T-helper 2 cell treated with Interferon-gamma antibody and Interleukin-4, amounts not matched to agents 100 ng/mL and 5 ng/mL, for 36 hours (primary cell): ENCODE results near the gene S100A16. TPM values are rescaled to one million over a fixed set of nuclear protein-coding genes. Genes with fewer than 3 reads are reported as not detected.
"Not testable (repeated sequence)": the region's sequence is repeated elsewhere in the genome, so short reads cannot be mapped to it uniquely, and the experiment has no call there.

ENCODE experiments used
- intact Hi-C: fragments of 100-400 bp; cut with micrococcal nuclease; formaldehyde crosslinking; loops from one replicate; pipeline ENCODE4 v1.15.1; 2023
- total RNA-seq: library from RNA; stranded (reverse); gene quantifications from 2 replicates; pipeline ENCODE4 v1.2.3, GENCODE V29; 2022

The S100A16 gene, protein sequence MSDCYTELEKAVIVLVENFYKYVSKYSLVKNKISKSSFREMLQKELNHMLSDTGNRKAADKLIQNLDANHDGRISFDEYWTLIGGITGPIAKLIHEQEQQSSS
- total RNA-seq, result not detected in 2 replicates

DNA sequence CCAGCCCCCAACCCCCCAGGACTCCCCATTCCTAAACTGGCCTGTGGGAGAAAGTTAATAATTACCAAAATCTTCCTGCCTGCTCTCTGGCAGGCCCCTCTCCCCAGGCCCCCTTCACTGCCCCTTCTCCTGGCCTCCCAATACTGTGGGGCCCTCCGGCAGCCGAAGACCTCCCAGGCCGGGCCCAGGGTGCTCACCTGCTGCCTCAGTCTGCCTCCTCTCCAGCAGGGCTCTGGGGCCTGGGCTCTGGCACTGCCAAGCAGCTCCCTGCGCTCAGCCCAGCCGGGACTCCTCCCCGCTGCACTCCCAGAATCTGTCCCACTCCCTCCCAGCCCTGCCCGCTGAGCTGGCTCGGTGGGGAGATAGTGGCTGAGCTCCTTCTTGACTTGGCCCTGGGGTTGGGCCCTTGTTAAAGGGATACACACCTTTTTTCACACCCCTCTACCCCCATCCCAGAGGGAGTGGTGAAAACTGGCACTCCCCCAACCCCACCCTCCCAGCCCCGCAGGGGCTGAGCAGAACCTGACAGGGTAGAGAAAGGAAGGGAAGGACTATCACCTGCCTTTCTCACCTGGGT, at the start of gene S100A16:
S100A16 (minus strand) TSS at position 383 of the 577 bp plus-strand sequence. CDS start 4,986 bp downstream, outside the sequence.
- intact Hi-C loops, result no loop called here

DNA sequence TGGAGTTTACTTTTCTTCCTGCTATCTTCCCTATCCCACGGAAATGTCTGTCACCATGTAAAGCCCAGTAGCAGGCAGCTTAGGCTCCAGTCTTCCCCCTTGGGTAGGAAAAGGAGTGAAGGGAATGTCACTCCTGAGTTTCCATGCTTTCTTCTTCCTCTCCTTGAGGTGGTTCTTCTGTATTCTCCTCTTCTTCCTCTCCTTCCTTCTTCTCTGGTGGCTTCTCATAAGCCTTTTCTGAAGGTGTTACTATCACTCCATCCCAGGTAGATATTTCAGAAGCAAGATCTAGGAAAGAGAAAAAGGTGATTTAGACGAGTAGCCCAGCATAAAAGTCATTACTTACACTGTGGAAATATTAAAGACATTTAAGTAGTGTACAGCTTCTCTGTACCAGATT, 49.3 kb upstream of the S100A16 start:
- intact Hi-C loops, result no loop called here

DNA sequence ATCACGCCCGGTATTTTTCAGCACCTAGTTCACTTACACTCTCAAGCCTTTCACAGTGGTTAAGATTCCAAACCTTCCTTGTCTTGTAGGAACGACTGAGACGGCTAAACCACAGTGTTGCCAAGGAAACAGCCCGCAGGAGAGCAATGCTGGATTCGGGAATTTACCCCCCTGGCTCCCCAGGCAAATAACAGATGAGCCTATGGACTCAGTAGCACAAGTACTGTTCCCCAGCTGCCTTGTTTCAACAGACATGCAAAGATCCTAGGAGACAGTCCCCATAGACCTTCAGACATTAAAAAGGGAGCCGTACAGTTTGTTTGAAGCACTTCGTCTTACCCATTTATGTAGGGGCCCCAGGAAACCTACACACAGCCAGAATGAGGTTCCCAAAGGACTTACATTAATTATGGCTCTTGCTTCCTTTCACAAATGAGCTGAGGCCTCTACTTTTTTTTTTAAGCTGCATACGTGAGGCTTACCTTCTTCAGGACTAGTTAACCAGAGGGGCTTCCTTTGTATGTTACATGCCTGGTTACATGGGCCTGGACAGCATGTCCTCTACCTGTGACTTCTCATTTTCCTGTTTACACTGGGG, 48.3 kb upstream of the S100A16 start:
- intact Hi-C loops, result no loop called here

DNA sequence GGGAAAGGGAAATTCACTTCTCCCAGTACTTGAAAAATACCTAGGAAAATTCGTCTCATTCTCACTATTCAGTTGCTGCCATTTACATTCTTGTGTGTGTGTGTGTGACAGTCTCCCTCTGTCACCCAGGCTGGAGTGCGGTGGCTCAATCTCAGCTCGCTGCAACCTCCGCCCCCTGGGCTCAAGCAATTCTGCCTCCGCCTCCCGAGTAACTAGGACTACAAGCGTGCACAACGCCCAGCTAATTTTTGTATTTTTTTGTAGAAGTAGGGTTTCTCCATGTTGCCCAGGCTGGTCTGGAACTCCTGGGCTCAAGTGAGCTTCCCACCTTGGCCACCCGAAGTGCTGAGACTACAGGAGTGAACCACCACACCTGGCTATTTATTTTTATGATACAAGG, 46.7 kb upstream of the S100A16 start:
- intact Hi-C loops, result no loop called here

DNA sequence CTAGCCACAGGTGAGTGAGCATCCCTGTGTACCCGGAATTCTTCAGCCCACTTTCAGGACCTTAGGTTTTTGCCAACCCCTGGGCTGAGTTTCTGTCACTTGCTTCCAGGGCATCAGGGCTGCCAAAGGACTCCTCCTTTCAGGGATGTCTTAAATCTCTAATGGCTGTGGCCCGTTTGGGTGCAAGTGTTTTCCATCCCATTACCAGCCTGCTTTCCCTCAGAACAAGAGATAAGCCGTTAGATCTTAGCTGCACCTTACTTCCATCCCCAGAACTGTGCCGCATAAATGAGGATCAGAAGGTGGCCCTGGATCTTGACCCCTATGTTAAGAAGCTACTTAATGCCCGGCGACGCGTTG, 46.2 kb upstream of the S100A16 start:
- intact Hi-C loops, result no loop called here

DNA sequence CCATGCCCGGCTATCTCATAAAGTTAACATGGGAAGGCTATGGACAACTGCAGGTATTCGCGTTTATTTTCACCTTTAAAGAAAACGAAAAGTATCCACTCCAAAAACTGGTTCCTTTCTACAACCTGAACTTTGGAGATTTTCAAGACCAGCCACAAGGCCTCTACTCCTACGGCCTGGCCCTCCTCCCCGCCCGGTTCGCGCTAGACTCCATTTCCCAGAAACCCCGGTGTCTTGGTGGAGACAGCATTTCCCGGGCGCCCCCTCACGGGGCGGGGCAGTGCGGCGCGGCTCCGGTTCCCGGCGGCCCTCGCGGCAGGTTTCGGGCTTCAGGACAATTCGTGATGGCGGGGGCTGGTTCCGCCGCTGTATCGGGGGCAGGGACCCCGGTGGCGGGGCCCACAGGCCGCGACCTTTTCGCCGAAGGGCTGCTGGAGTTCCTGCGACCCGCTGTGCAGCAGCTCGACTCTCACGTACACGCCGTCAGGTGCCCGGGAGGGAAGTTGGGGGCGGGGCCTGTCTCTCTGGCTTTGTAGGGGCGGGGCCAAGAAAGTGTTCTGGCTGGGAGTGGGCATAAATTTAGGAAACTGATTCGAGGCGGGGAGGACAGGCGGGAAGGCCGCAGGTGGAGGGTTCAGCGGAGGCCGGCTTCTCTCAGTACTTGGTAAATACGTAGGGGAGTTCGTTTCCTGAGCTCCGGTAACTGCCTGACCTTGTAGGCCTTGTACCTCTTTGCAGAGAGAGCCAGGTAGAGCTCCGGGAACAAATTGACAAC, 45.6 kb upstream of the S100A16 start, which contains the start of gene SNAPIN:
SNAPIN (plus strand) TSS at position 304 of the 775 bp plus-strand sequence; CDS start at position 345, 41 bp downstream.
- intact Hi-C loops, result loop anchor here (1.0 kb wide), 2 partner anchors 13 to 24 kb away; partner anchors contain the start of gene CHTOP

DNA sequence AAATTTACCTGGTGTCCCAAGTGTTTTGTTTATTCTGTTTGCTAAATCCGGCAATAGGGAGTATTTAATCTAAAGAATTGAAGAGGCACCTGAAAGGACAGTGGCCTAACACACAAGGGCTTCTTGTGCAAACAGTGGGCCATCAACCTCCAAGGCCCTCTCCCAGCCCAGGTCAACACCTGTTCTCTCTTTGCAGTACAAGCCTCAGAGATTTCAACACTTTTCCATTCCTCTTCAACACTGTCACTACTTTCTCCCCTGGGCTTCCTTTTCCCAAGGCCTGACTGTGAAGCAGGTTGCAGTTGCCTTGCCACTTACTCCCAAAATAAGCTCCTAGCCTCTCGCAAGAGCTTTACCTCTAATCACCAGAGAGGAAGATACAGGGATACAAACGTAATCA, 42.4 kb upstream of the S100A16 start:
- intact Hi-C loops, result no loop called here

DNA sequence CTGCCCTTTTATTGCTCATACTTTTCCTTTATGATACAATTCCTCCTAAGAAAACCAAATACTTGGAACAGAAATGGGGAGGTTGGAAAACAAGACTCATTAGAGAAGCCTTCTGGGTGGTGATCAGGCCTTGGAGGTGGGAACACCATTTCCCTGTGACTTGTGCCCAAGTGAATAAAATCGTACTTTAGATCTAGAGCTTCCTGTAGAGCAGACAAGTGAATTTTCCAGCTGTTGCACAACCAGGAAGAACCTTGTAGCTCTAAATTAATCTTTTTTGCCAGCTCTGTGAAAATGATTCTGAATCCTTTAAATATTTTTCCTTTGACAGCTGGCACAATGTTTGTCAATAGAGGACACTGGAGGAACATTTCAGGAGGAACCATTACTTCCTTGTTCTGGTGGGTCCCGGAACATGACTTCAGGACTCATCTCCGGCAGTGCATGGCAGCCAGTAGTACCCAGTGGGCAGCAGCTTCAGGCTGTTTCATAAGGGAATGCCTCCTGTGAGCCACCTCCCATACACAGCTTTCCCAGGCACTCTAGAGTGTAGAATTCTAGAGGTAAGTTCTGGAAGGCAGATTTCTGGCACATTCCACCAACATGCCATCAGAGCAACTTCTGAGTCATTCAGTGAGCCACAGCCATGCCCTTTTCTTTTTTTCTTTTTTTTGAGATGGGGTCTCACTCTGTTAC, 40.0 kb upstream of the S100A16 start:
- intact Hi-C loops, result no loop called here

DNA sequence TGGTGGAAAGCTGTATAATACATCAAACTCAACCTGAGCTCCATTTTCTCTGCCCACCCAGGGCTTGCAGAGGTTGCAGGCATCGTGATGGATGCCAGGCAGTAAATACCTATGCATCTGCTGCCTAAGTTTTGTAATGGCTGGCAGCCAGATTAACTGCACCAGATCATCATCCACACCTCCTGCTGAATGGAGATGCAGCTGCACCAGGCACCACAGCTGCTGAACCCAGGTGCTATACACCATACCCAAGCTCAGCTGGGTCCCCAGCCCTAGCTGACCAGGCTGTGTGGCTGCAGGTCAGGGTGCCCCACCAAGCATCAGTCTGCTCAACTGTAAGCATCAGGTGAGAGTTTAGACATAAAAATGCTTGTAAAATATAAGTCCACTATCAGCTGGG, 38.8 kb upstream of the S100A16 start:
- intact Hi-C loops, result no loop called here

DNA sequence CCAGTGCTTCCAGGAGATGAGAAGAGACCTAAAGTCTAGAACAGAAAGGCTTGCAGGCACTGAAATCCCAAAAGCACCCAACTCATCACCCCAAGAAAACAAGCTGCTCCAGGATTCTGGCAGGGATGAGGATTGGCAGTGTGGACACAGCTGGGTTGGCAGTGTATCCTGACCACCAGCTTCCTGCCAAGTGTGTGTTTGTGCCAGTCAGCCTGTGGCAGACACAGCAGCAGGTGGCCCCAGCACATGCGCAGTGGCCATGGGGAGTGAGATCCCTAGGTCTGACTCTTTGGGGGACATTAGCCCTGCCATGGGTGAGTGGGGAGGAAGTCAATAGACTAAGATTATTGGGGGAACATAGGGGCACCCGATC, 36.9 kb upstream of the S100A16 start:
- intact Hi-C loops, result no loop called here

DNA sequence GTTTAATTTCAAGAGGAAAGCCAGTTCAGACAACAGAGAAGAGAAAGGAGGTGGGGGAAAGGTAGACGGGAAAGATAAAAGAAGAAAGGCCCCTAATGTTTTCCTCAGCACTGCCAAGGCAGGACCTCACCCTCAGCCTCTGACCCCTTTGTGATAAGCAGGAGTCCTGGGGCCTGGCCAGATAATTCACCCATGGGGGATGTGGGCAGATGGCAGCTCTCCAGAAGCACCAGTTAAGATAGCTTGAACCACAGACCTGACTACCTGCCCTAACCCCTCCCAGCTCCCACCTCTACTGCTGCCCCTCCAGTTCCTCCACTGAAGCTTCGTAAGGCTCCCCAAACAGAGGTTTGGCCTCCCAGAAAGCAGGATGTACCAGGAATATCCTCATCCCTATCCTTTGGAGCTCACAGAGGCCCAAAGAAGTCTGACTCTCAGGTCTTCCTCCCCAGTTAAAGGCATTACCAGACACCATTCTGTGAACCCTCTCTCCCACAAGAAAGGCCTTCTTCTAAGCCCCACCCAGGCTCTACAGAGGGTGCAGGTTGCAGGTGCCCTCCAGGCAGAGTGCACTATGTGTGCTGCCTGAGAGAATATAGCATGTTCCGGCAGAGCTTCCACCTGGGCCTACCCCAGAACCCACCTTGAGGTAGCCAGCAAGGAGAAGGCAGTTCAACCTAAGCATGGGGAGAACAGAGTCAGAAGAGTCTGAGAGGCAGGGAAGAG, 36.4 kb upstream of the S100A16 start:
- intact Hi-C loops, result no loop called here

DNA sequence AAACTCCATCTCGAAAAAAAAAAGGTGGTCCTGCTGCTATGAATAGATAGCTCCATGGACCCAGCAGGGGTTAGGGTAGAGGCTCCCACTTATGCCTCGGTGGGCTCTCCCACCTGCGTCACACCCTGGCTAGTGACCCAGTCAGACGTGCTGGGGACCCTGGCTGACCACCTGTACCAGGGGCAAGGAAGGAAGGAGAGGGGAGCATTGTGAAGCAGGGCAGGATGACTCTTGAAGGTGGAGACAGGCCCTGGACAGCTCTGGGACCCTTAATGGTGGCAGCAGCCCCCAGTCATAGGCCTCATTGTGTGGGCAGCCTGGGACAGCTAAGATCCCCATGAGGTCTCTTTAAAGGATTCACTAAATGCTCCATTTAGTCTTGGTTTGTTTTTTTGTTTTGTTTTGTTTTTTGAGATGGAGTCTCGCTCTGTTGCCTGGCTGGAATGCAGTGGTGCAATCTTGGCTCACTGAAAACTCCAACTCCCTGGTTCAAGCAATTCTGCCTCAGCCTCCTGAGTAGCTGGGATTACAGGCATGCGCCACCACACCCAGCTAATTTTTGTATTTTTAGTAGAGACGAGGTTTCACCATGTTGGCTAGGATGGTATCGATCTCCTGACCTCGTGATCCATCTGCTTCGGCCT, 35.2 kb upstream of the S100A16 start:
- intact Hi-C loops, result no loop called here

DNA sequence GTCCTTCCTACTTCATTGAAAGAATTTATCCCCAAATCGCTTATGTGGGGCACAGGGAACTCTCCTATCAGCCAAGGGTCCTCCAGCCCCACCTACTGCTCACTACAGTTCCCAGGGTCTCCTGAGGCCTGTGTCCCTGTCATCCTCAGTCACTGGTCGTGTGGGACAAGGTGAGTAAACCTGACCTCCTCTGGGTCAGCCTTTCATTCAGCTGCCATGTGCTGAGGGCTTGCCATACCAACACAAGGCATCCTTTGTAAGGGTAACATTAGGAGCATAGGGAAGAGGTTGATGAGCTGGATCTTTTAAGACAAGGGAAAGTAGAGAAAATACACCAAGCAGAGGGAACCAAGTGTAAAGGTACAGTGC, 34.4 kb upstream of the S100A16 start:
- intact Hi-C loops, result no loop called here

DNA sequence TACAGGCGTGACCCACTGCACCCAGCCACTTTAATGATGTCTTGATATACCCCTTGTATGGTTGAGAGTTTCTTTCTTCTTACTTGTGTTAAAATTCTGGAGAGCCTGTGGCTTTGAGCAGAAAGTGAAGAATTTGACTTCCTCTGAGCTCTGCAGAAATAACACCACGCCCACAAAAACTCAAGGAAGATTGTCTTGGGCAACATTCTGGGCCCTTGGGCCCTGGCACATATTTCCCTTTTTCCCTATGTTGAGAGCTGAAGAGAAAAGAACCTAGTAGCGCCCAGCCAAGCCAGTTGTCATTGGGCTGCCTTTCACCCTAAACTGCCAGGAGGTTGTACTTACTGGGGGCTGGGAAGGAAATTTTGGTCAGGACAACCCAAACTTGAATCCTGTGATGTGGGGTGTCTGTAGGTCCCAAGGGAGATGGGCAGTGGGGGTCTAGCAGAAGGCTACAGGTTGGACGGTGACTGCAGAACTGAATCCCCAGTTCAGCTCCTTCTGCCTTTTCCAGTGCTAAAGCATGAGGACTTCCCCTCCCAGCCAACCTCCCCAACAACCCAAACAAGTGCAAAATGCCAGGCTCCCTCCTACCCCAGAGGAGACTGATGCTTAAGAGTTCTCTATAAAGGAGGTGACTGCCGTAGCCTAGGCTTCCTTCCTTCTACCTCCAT, 33.9 kb upstream of the S100A16 start:
- intact Hi-C loops, result no loop called here

DNA sequence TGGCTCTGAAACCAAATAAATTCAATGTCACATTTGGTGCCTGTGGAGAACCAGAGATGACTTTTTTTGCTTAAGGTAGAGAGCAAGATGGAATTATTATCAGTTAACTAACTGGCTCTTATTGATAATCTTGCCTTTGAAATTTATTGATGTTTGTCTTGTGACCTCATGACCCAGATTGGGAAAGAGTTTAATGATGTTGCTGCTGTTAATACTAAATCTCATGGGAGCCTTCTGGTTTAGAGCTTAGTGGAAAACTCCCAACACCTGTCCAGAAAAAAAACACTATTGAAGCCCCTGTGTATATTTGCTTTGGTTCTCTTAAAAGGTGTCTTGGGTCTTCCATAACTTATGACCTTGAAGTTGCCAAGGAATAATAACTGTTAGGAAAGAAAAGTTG, 30.9 kb upstream of the S100A16 start:
- intact Hi-C loops, result no loop called here

DNA sequence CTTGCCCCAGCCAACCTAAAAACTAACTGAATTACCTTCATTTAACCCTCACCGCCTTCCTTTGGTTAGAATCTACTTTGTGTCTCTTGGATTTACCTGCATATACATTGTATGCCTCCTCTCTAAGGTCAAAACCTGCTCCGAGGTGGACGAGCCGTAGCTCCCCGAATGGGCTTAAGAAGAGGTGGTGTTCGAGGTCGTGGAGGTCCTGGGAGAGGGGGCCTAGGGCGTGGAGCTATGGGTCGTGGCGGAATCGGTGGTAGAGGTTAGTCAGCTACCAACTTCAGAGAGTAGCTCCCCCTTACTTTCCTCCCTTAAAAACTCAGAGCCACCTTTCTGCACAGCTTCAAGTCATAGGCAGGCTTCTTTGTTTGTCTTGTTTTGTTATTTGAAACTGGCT, 30.2 kb upstream of the S100A16 start:
- intact Hi-C loops, result no loop called here

DNA sequence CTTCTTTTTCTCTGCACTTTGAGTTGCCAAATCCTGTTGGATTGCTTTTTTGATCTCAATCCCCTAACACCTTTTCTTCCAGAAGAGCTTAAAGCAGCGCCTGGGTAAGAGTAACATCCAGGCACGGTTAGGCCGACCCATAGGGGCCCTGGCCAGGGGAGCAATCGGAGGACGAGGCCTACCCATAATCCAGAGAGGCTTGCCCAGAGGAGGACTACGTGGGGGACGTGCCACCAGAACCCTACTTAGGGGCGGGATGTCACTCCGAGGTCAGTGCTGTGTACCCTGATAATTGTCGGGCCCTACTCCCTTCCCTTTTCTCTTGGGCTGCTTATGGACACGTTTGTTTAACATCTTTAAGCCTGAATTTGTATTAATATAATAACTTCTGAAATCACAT, 29.2 kb upstream of the S100A16 start:
- intact Hi-C loops, result no loop called here

DNA sequence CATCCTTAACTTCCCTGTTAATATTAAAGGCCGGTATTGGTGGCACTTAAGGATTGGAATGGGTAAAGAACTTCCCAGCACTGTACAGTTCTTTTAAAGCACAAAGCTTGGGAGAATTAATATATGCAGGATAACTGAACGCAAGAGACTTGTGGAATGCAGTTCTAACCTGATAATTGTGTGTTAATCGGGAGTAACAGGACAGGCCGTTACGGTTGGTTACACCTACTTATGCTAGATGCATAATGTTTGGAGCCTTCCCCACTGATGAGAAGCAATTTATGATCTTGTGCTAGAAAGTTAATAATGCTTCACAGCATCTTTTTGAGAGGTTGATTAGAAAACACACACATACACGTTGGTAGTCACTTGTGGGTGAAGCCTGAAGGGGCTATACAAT, 27.9 kb upstream of the S100A16 start:
- intact Hi-C loops, result no loop called here

DNA sequence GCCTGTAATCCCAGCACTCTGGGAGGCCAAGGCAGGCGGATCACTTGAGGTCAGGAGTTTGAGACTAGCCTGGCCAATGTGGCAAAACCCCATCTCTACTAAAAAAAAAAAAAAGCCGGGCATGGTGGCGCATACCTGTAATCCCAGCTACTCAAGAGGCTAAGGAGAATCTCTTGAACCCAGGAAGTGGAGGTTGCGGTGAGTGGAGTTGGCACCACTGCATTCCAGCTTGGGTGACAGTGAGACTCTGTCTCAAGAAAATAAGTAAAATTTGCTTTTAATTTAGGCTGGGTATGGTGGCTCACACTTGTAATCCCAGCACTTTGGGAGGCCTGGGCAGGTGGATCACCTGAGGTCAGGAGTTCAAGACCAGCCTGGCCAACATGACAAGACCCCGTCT, 27.3 kb upstream of the S100A16 start:
- intact Hi-C loops, result not testable (repeated sequence)

DNA sequence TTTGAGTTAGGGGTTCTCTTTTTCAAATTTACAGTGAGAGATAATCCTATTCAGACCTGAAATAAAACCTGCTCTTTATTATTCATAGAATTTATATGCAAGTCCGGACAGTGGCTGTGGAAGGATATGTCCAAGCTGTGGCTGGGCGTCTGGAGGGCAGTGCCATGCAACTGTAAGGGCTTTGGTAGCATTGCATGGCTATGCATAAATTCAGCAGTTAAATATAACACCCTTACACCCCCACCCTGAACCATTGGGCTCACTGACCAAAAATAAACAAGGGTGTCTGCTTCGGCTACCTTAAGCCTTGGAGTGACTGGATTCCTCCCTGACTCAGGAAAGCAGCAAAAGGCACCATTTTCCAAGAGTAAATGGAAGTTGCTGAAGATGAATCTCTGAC, 26.3 kb upstream of the S100A16 start:
- intact Hi-C loops, result no loop called here
